ENCODE measurements around the gene SEC31A. TPM values are rescaled to one million over a fixed set of nuclear protein-coding genes. Genes with fewer than 3 reads are reported as not detected.

SEC31A gene
- total RNA-seq, 2 donors from 2014 or later: 141 to 160 TPM

GRCh38 chr4:82903737-82904136 lies 12.8 kb upstream of the SEC31A start:
- Mint-ChIP-seq H3K4me3 (no peak overlapping the region), H3K27ac (peak overlapping the region; percentile 45), H3K36me3 (ENCODE audit: low read depth) (no peaks in the 10 kb centered on the region), H3K27me3 (no peaks in the 10 kb centered on the region), H3K4me1 (peaks cover 10% of the 10 kb centered on the region)
- DNase-seq: no peak
- ATAC-seq: no peak
- no peaks in the 10 kb centered on the region for H3K9me3 ChIP-seq (ENCODE audit: control insufficient read depth, low read length, poor library complexity, severe bottlenecking)

- Mint-ChIP-seq H3K27ac (no peak overlapping the region), H3K27me3 (no peaks in the 10 kb centered on the region), H3K4me3 (no peak overlapping the region), H3K4me1 (peaks cover 18% of the 10 kb centered on the region), H3K36me3 (ENCODE audit: low read depth) (no peaks in the 10 kb centered on the region)
- no peak for DNase-seq
- ATAC-seq: no peak
- H3K9me3 ChIP-seq (ENCODE audit: control insufficient read depth, low read length, poor library complexity, severe bottlenecking): no peaks in the 10 kb centered on the region
Observed at GRCh38 chr4:82901183-82901718, 10.3 kb upstream of the SEC31A start.

GRCh38 chr4:82900411-82901182 lies 9.6 kb upstream of the SEC31A start, which contains the start of gene THAP9:
Gene THAP9 (plus strand): TSS chr4:82900735. CDS start chr4:82900803, 68 bp downstream.
- peaks cover 16% of the 10 kb centered on the region for H3K4me1 Mint-ChIP-seq

GRCh38 chr4:82900066-82900410 lies 9.1 kb upstream of the SEC31A start:
- Mint-ChIP-seq H3K36me3 (ENCODE audit: low read depth) (no peaks in the 10 kb centered on the region), H3K27ac (no peak overlapping the region), H3K4me1 (peaks cover 13% of the 10 kb centered on the region), H3K27me3 (no peaks in the 10 kb centered on the region), H3K4me3 (no peak overlapping the region)
- no peak for ATAC-seq
- no peak for DNase-seq
- no peaks in the 10 kb centered on the region for H3K9me3 ChIP-seq (ENCODE audit: control insufficient read depth, low read length, poor library complexity, severe bottlenecking)

More at GRCh38 chr4:82900411-82901182, 9.6 kb upstream of the SEC31A start, which contains the start of gene THAP9:
- ATAC-seq: peak; percentile 89
- no peak within 1 kb of the TSS for H3K27ac Mint-ChIP-seq
- no peak within 1 kb of the TSS for H3K4me3 Mint-ChIP-seq
- no peaks in the 10 kb centered on the region for H3K27me3 Mint-ChIP-seq
- no peaks in the 10 kb centered on the region for H3K36me3 Mint-ChIP-seq (ENCODE audit: low read depth)
- peak; percentile 91 to 96 (median 93) for DNase-seq
- no peaks in the 10 kb centered on the region for H3K9me3 ChIP-seq (ENCODE audit: control insufficient read depth, low read length, poor library complexity, severe bottlenecking)

- peaks cover 1% of the 10 kb centered on the region for H3K36me3 Mint-ChIP-seq (ENCODE audit: low read depth)
- DNase-seq: no peak
- H3K9me3 ChIP-seq (ENCODE audit: control insufficient read depth, low read length, poor library complexity, severe bottlenecking): no peaks in the 10 kb centered on the region
- H3K27me3 Mint-ChIP-seq: no peaks in the 10 kb centered on the region
- no peak overlapping the region for H3K27ac Mint-ChIP-seq
- ATAC-seq: no peak
- H3K4me1 Mint-ChIP-seq: peaks cover 13% of the 10 kb centered on the region
- H3K4me3 Mint-ChIP-seq: no peak overlapping the region
Observed at GRCh38 chr4:82899374-82900065, 8.6 kb upstream of the SEC31A start.

- H3K9me3 ChIP-seq (ENCODE audit: control insufficient read depth, low read length, poor library complexity, severe bottlenecking): no peaks in the 10 kb centered on the region
- Mint-ChIP-seq H3K4me1 (peaks cover 13% of the 10 kb centered on the region), H3K36me3 (ENCODE audit: low read depth) (peaks cover 6% of the 10 kb centered on the region), H3K27me3 (no peaks in the 10 kb centered on the region), H3K27ac (no peak overlapping the region), H3K4me3 (peak overlapping the region; percentile 76)
- no peak for DNase-seq
- no peak for ATAC-seq
Observed at GRCh38 chr4:82898322-82899243, 7.6 kb upstream of the SEC31A start.

GRCh38 chr4:82896755-82897154 lies 5.8 kb upstream of the SEC31A start:
- Mint-ChIP-seq H3K27me3 (no peaks in the 10 kb centered on the region), H3K4me3 (no peak overlapping the region), H3K4me1 (peaks cover 17% of the 10 kb centered on the region), H3K27ac (peak overlapping the region; percentile 37), H3K36me3 (ENCODE audit: low read depth) (peaks cover 6% of the 10 kb centered on the region)
- no peaks in the 10 kb centered on the region for H3K9me3 ChIP-seq (ENCODE audit: control insufficient read depth, low read length, poor library complexity, severe bottlenecking)
- ATAC-seq (no peak), DNase-seq (no peak)

- no peak for DNase-seq
- no peak for ATAC-seq
- peaks cover 6% of the 10 kb centered on the region for H3K36me3 Mint-ChIP-seq (ENCODE audit: low read depth)
- H3K4me3 Mint-ChIP-seq: no peak overlapping the region
- H3K9me3 ChIP-seq (ENCODE audit: control insufficient read depth, low read length, poor library complexity, severe bottlenecking): no peaks in the 10 kb centered on the region
- peaks cover 27% of the 10 kb centered on the region for H3K4me1 Mint-ChIP-seq
- H3K27ac Mint-ChIP-seq: no peak overlapping the region
- no peaks in the 10 kb centered on the region for H3K27me3 Mint-ChIP-seq
Observed at GRCh38 chr4:82893942-82894341, 3.0 kb upstream of the SEC31A start.

- no peak overlapping the region for H3K27ac Mint-ChIP-seq
- H3K9me3 ChIP-seq (ENCODE audit: control insufficient read depth, low read length, poor library complexity, severe bottlenecking): no peaks in the 10 kb centered on the region
- peaks cover 19% of the 10 kb centered on the region for H3K4me1 Mint-ChIP-seq
- no peak for ATAC-seq
- DNase-seq: no peak
- peaks cover 6% of the 10 kb centered on the region for H3K36me3 Mint-ChIP-seq (ENCODE audit: low read depth)
- no peaks in the 10 kb centered on the region for H3K27me3 Mint-ChIP-seq
- peak overlapping the region; percentile 95 for H3K4me3 Mint-ChIP-seq
Observed at GRCh38 chr4:82892467-82892802, 1.5 kb upstream of the SEC31A start.

- H3K4me3 Mint-ChIP-seq: peak overlapping the region; percentile 95
- DNase-seq (no peak), ATAC-seq (no peak)
- no peaks in the 10 kb centered on the region for H3K9me3 ChIP-seq (ENCODE audit: control insufficient read depth, low read length, poor library complexity, severe bottlenecking)
- peaks cover 19% of the 10 kb centered on the region for H3K4me1 Mint-ChIP-seq
- no peaks in the 10 kb centered on the region for H3K27me3 Mint-ChIP-seq
- H3K27ac Mint-ChIP-seq: peak overlapping the region; percentile 96
- peaks cover 6% of the 10 kb centered on the region for H3K36me3 Mint-ChIP-seq (ENCODE audit: low read depth)
Observed at GRCh38 chr4:82891707-82892466, 934 bp upstream of the SEC31A start.

- DNase-seq (no peak), ATAC-seq (peak; percentile 2)
- H3K36me3 Mint-ChIP-seq (ENCODE audit: low read depth): peaks cover 7% of the 10 kb centered on the region
- no peaks in the 10 kb centered on the region for H3K27me3 Mint-ChIP-seq
- peaks cover 24% of the 10 kb centered on the region for H3K4me1 Mint-ChIP-seq
- H3K9me3 ChIP-seq (ENCODE audit: control insufficient read depth, low read length, poor library complexity, severe bottlenecking): no peaks in the 10 kb centered on the region
- peak overlapping the region; percentile 96 for H3K27ac Mint-ChIP-seq
- peak overlapping the region; percentile 95 for H3K4me3 Mint-ChIP-seq
Observed at GRCh38 chr4:82890528-82890900, 439 bp downstream of the SEC31A start.

- H3K36me3 Mint-ChIP-seq (ENCODE audit: low read depth): peaks cover 4% of the 10 kb centered on the region
- ATAC-seq: no peak
- peaks cover 33% of the 10 kb centered on the region for H3K4me1 Mint-ChIP-seq
- no peak for DNase-seq
- peak overlapping the region; percentile 96 for H3K27ac Mint-ChIP-seq
- H3K27me3 Mint-ChIP-seq: no peaks in the 10 kb centered on the region
- no peaks in the 10 kb centered on the region for H3K9me3 ChIP-seq (ENCODE audit: control insufficient read depth, low read length, poor library complexity, severe bottlenecking)
- peak overlapping the region; percentile 95 for H3K4me3 Mint-ChIP-seq
Observed at GRCh38 chr4:82889287-82889686, 1.7 kb downstream of the SEC31A start.
